ENCODE results near the gene POFUT2. TPM values are rescaled to one million over a fixed set of nuclear protein-coding genes. Genes with fewer than 3 reads are reported as not detected.
A peak's percentile ranks its signal among the peaks of the same experiment; 100 is the strongest.

Gene POFUT2
- total RNA-seq, 2 donors from 2014 or later: 49.0 to 73.3 TPM

DNA sequence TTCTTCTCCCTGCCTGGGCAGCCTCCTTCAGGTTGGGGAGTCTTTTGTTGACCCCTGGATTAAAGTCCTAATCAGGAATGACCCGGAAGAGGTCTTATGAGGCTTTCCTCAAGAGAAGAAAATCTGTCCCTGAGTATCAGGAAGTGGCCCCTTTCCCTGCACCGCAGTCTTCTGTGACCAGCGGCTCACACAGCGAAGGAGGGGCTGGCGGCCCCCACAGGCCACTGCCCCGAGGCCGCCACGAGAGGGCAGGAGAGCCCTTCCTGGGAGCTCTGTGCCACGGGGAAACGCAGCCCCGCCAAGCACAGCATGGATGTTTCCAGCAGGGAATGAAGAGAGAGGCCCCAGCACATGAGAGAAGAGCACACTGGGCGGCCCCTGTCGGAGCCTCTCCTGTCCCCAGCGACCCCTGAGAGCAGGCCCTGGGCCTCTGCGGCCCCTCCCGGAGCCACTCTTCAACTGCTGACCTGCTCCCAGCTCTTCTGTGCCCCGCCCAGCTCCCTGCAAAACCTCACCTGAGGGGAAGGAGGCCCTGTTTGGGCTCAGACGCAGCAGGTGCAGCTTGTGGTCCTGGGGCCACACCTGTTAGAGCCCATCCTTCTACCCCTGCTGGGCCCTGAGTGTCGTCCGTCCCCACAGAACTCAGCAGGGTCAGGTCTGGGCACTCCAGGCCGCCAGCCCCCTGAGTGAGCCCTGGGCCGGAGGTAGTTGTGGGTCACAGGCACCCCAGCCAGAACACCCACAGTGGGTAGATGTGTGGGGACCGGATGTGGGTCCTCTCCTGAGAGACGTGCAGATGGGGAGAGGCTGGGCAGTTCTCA, 4.9 kb upstream of the POFUT2 start:
- H3K36me3 Mint-ChIP-seq (ENCODE audit: low read depth): peaks cover 12% of the 10 kb centered on the region
- peak; percentile 99 for TF ChIP-seq CTCF (conservative IDR thresholded peaks at IDR 0.05)
- no peaks in the 10 kb centered on the region for H3K9me3 Mint-ChIP-seq
- H3K4me3 ChIP-seq (ENCODE audit: low read length): no peak overlapping the region
- H3K27me3 ChIP-seq (ENCODE audit: control insufficient read depth, insufficient read depth, low read length, poor library complexity, severe bottlenecking): no peaks in the 10 kb centered on the region
- H3K36me3 ChIP-seq (ENCODE audit: control insufficient read depth, insufficient read depth, low read length): peaks cover 17% of the 10 kb centered on the region
- no peak overlapping the region for H3K27ac ChIP-seq (ENCODE audit: low read depth, low read length)
- WGBS, 2 experiments (ENCODE audit: insufficient coverage in 1 of 2, insufficient read length in 1 of 2): 36 to 39% methylated on average over 7 to 24 of the region's 24 CpGs
- H3K27me3 Mint-ChIP-seq (ENCODE audit: insufficient read depth): no peaks in the 10 kb centered on the region
- peaks cover 10% of the 10 kb centered on the region for H3K4me1 ChIP-seq (ENCODE audit: control insufficient read depth, insufficient read depth, low read length)
- peak; percentile 96 for DNase-seq
- H3K9me3 ChIP-seq (ENCODE audit: control insufficient read depth, low read length): peaks cover 10% of the 10 kb centered on the region
- peaks cover 35% of the 10 kb centered on the region for H3K4me1 Mint-ChIP-seq
- H3K4me3 Mint-ChIP-seq: no peak overlapping the region
- H3K27ac Mint-ChIP-seq: peak overlapping the region; percentile 66
- no peak overlapping the region for H3K9ac ChIP-seq (ENCODE audit: extremely low read depth, low read length, poor library complexity, severe bottlenecking)

DNA sequence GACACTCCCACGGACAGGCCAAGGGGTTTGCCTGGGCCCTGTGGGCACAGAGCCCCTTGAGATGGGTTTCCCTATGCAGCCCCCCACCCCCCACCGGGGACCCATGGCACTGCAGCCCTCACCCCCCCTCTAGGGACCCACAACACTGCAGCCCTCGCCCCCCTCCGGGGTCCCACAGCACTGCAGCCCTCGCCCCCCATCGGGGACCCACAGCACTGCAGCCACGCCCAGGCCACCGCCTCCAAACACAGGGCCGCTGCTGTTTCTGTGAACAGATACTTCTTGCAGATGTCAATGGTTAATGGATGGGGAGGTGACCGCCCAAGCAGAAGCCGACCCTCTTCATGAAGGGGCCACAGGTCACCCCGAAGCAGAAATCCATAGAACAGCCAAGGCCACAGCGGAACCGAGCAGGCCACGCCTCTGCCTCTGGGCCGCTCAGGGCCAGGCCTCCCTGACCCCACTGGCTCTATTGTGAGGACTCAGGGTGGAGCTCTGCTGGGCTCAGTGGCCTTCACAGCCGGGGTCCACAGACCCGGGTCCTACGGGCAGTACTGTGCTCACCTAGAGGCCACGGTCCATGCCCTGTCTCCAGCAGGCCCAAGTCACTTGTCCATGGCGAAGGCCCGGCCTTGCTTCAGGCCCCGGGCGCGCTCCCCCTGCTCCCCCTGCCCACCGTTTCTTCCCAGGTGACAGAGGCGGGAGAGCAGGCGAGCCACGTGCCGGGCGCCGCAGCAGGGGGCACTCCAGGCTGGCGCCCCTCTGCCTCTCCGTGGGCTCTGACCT, 4.1 kb upstream of the POFUT2 start:
- 82 to 88% methylated on average over 13 to 33 of the region's 34 CpGs for WGBS, 2 experiments (ENCODE audit: insufficient coverage in 1 of 2, insufficient read length in 1 of 2)
- peaks cover 35% of the 10 kb centered on the region for H3K4me1 Mint-ChIP-seq
- Histone ChIP-seq H3K27me3 (ENCODE audit: control insufficient read depth, insufficient read depth, low read length, poor library complexity, severe bottlenecking) (no peaks in the 10 kb centered on the region), H3K4me3 (ENCODE audit: low read length) (no peak overlapping the region), H3K9ac (ENCODE audit: extremely low read depth, low read length, poor library complexity, severe bottlenecking) (peak overlapping the region; percentile 30), H3K27ac (ENCODE audit: low read depth, low read length) (no peak overlapping the region), H3K9me3 (ENCODE audit: control insufficient read depth, low read length) (peaks cover 5% of the 10 kb centered on the region), H3K4me1 (ENCODE audit: control insufficient read depth, insufficient read depth, low read length) (peaks cover 10% of the 10 kb centered on the region), H3K36me3 (ENCODE audit: control insufficient read depth, insufficient read depth, low read length) (peaks cover 12% of the 10 kb centered on the region)
- peak; percentile 44 for DNase-seq
- peaks cover 12% of the 10 kb centered on the region for H3K36me3 Mint-ChIP-seq (ENCODE audit: low read depth)
- no peak for TF ChIP-seq CTCF (conservative IDR thresholded peaks at IDR 0.05)
- no peak overlapping the region for H3K4me3 Mint-ChIP-seq
- H3K9me3 Mint-ChIP-seq: no peaks in the 10 kb centered on the region
- H3K27me3 Mint-ChIP-seq (ENCODE audit: insufficient read depth): no peaks in the 10 kb centered on the region
- peak overlapping the region; percentile 66 for H3K27ac Mint-ChIP-seq

- H3K4me1 ChIP-seq (ENCODE audit: control insufficient read depth, insufficient read depth, low read length): peaks cover 10% of the 10 kb centered on the region
- H3K9ac ChIP-seq (ENCODE audit: extremely low read depth, low read length, poor library complexity, severe bottlenecking): peak overlapping the region; percentile 30
- TF ChIP-seq CTCF (conservative IDR thresholded peaks at IDR 0.05): no peak
- H3K36me3 Mint-ChIP-seq (ENCODE audit: low read depth): peaks cover 12% of the 10 kb centered on the region
- no peaks in the 10 kb centered on the region for H3K27me3 Mint-ChIP-seq (ENCODE audit: insufficient read depth)
- H3K9me3 Mint-ChIP-seq: no peaks in the 10 kb centered on the region
- no peaks in the 10 kb centered on the region for H3K9me3 ChIP-seq (ENCODE audit: control insufficient read depth, low read length)
- H3K27ac ChIP-seq (ENCODE audit: low read depth, low read length): no peak overlapping the region
- WGBS, 2 experiments (ENCODE audit: insufficient coverage in 1 of 2, insufficient read length in 1 of 2): 89 to 90% methylated on average over 11 to 14 of the region's 14 CpGs
- H3K4me1 Mint-ChIP-seq: peaks cover 38% of the 10 kb centered on the region
- no peak overlapping the region for H3K4me3 Mint-ChIP-seq
- peak; percentile 43 for DNase-seq
- H3K27ac Mint-ChIP-seq: no peak overlapping the region
- H3K36me3 ChIP-seq (ENCODE audit: control insufficient read depth, insufficient read depth, low read length): peaks cover 10% of the 10 kb centered on the region
- no peak overlapping the region for H3K4me3 ChIP-seq (ENCODE audit: low read length)
- H3K27me3 ChIP-seq (ENCODE audit: control insufficient read depth, insufficient read depth, low read length, poor library complexity, severe bottlenecking): no peaks in the 10 kb centered on the region
These were observed 3.4 kb upstream of the POFUT2 start for GRCh38 chr21:45290948-45291612.

Measured in endodermal cell (in vitro differentiated cells).